ENCODE data around the gene CRYBB3. TPM values are rescaled to one million over a fixed set of nuclear protein-coding genes. Genes with fewer than 3 reads are reported as not detected.

Gene CRYBB3
- total RNA-seq, 6 experiments from 2014 or later, result 0.40 to 0.70 (median 0.69) TPM; not detected in 3

- DNase-seq (no peak), ATAC-seq (no peak)
- Histone ChIP-seq H3K36me3 (no peaks in the 10 kb centered on the region), H3K4me1 (no peaks in the 10 kb centered on the region), H3K9me3 (no peaks in the 10 kb centered on the region), H3K27ac (no peak overlapping the region), H3K27me3 (no peaks in the 10 kb centered on the region), H3K4me3 (no peak overlapping the region)
- intact Hi-C loops (cut with DNase I), result no loop called here
- no CpG with 5 or more reads among the region's 21 CpGs for WGBS (ENCODE audit: insufficient coverage, low coverage, low lambda C conversion rate, missing lambda C conversion rate)
- TF ChIP-seq CTCF (IDR thresholded peaks at IDR 0.05) (no peak), POLR2A (IDR thresholded peaks at IDR 0.05) (no peak)
Observed at GRCh38 chr22:25206998-25207397, 7.3 kb downstream of the CRYBB3 start.

- no peak overlapping the region for H3K4me3 ChIP-seq
- intact Hi-C loops (cut with DNase I), result no loop called here
- no peak overlapping the region for H3K27ac ChIP-seq
- TF ChIP-seq CTCF (IDR thresholded peaks at IDR 0.05) (no peak), POLR2A (IDR thresholded peaks at IDR 0.05) (no peak)
- no peaks in the 10 kb centered on the region for H3K4me1 ChIP-seq
- no peaks in the 10 kb centered on the region for H3K27me3 ChIP-seq
- no peaks in the 10 kb centered on the region for H3K9me3 ChIP-seq
- ATAC-seq (no peak), DNase-seq (no peak)
- no peaks in the 10 kb centered on the region for H3K36me3 ChIP-seq
- WGBS (ENCODE audit: insufficient coverage, low coverage, low lambda C conversion rate, missing lambda C conversion rate), result 69% methylated on average over 1 of the region's 2 CpGs
Observed at GRCh38 chr22:25207553-25208157, 8.0 kb downstream of the CRYBB3 start.

GRCh38 chr22:25208328-25208727 lies 8.7 kb downstream of the CRYBB3 start:
- ATAC-seq, result peak in 2 of 4 donors; percentile 52 to 61
- no peaks in the 10 kb centered on the region for H3K36me3 ChIP-seq
- WGBS (ENCODE audit: insufficient coverage, low coverage, low lambda C conversion rate, missing lambda C conversion rate), result 89% methylated on average over 1 of the region's 2 CpGs
- no peak overlapping the region for H3K27ac ChIP-seq
- intact Hi-C loops (cut with DNase I), result no loop called here
- no peak for TF ChIP-seq CTCF (IDR thresholded peaks at IDR 0.05)
- TF ChIP-seq POLR2A (IDR thresholded peaks at IDR 0.05), result no peak
- H3K4me1 ChIP-seq, result no peaks in the 10 kb centered on the region
- H3K9me3 ChIP-seq, result no peaks in the 10 kb centered on the region
- DNase-seq, result no peak
- H3K4me3 ChIP-seq, result no peak overlapping the region
- H3K27me3 ChIP-seq, result no peaks in the 10 kb centered on the region

- ATAC-seq (peak; percentile 28 to 78 (median 56)), DNase-seq (no peak)
- no peak overlapping the region for H3K4me3 ChIP-seq
- 71% methylated on average over 1 of the region's 17 CpGs for WGBS (ENCODE audit: insufficient coverage, low coverage, low lambda C conversion rate, missing lambda C conversion rate)
- H3K27ac ChIP-seq, result no peak overlapping the region
- TF ChIP-seq CTCF (IDR thresholded peaks at IDR 0.05) (no peak), POLR2A (IDR thresholded peaks at IDR 0.05) (no peak)
- H3K4me1 ChIP-seq, result no peaks in the 10 kb centered on the region
- no peaks in the 10 kb centered on the region for H3K36me3 ChIP-seq
- no peaks in the 10 kb centered on the region for H3K27me3 ChIP-seq
- intact Hi-C loops (cut with DNase I), result no loop called here
- H3K9me3 ChIP-seq, result no peaks in the 10 kb centered on the region
Observed at GRCh38 chr22:25208743-25209505, 9.3 kb downstream of the CRYBB3 start.

All from right lobe of liver (tissue), 6 donors.